ENCODE data around the gene TRAPPC2.

DNA sequence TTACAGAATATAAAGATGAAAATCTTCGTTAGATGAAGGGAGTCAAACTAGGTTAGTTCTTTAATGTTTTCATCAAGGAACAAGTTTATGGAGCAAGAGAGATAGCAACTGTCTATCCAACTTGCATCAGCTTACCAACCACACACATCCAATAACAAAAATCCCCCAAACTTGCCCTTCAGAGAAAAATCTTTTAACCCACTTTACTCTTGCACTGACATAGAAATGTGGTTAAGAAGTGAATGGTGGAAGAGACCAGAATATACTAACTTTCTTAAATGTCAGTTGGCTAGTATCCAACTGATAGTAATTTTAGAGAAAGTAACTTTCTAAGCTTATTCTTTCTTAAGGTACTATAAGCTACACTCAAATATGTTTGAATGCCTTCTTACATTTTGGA, 47.2 kb downstream of the TRAPPC2 start:
- TF ChIP-seq, protein P1, sequence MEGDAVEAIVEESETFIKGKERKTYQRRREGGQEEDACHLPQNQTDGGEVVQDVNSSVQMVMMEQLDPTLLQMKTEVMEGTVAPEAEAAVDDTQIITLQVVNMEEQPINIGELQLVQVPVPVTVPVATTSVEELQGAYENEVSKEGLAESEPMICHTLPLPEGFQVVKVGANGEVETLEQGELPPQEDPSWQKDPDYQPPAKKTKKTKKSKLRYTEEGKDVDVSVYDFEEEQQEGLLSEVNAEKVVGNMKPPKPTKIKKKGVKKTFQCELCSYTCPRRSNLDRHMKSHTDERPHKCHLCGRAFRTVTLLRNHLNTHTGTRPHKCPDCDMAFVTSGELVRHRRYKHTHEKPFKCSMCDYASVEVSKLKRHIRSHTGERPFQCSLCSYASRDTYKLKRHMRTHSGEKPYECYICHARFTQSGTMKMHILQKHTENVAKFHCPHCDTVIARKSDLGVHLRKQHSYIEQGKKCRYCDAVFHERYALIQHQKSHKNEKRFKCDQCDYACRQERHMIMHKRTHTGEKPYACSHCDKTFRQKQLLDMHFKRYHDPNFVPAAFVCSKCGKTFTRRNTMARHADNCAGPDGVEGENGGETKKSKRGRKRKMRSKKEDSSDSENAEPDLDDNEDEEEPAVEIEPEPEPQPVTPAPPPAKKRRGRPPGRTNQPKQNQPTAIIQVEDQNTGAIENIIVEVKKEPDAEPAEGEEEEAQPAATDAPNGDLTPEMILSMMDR (IDR thresholded peaks at IDR 0.05; ENCODE audit: low read length), result no peak
- no peak for TF ChIP-seq EZH2 (optimal IDR thresholded peaks at IDR 0.05; ENCODE audit: low read depth, low read length)
